NCI-H2227 (cell line): Measurements from ENCODE around the gene RCAN2.

Experiments used
- DNase-seq: peaks from one replicate; lab custom pipeline; 2025; ENCODE audit not compliant: unreplicated experiment; lab: John Stamatoyannopoulos, UW

RCAN2 gene

GRCh38 chr6:46293641-46294316, 197.5 kb downstream of the RCAN2 start:
- DNase-seq, result no peak

GRCh38 chr6:46291880-46292279, 199.4 kb downstream of the RCAN2 start:
- DNase-seq, result no peak

DNA sequence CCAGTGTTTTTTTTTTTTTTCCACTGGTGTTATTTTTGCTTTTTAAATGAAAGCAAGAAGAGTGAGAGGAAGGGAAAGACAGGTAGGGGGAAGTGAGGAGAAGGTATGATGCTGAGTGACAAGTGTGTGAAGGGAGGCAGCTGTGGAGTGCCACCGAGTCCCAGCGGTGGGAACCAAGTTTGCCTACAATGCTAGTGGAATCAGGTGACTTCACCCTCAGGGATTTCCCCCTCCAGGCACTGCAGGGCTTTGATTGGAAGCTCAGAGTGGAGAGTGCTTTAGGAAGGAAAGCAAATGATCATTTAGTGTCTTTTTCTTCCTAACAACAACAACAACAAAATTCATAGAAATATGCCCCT, 200.0 kb downstream of the RCAN2 start:
- no peak for DNase-seq

DNA sequence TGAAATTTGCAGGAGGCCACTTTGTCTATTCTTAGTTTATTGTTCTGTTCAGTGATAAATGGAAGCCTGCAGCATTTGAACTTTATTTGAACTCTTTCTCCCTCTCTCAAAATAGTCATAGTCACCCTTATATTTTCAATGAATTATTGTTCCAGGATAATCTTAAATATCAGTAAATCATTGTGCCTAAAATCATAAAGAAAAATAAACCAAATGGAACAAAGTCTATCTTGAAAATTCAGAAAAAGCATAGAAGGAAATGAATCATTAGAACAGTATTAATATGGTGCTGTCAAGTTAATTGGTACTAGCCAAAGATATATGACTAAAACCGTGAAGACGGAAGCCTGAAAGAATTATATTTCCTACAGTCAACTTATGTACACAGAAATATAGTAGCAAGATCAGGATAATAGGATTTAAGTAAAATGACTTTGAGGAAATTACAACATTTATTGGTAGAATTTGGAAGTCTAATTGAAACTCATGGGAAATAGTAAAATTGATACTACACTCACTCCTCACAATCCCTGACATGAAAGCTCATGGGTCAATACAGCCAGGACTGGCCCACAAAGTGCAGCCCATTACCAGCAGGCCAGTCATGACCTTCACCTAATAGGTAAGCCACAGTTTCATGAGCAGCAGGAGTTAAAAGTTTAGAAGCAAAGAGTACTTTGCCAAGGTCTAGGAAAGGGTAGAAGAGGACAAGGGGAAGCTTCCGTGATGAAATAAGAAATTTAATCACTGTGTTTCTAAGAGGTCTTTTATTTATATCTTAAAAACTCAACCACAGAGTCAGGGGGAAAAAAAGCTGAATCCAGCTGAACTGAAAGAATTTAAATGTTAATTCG, 200.6 kb downstream of the RCAN2 start:
- DNase-seq, result no peak

GRCh38 chr6:46289898-46290297, 201.4 kb downstream of the RCAN2 start:
- DNase-seq, result no peak

GRCh38 chr6:46288835-46289234, 202.4 kb downstream of the RCAN2 start:
- no peak for DNase-seq

GRCh38 chr6:46287681-46288080, 203.6 kb downstream of the RCAN2 start:
- DNase-seq, result no peak

GRCh38 chr6:46287043-46287442, 204.2 kb downstream of the RCAN2 start:
- no peak for DNase-seq

DNA sequence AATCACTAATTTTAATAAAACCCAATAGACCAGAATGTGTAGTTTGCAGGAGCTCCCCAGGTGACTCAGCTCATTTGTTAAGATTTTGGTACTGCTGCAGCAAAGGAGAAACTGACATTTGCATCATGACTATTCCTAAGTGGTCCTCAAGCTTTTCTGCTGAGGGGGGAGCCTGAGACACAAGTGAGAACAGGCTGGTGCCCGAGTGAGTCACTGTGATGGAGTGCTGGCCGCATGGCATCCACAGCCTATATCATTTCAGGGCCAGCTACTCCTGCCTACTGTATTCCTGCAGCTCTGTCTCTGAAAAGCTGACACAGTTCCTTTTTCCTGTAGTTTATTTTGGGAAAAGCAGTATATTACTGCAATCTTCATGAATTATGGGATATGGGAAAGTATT, 206.8 kb downstream of the RCAN2 start:
- DNase-seq, result no peak

DNA sequence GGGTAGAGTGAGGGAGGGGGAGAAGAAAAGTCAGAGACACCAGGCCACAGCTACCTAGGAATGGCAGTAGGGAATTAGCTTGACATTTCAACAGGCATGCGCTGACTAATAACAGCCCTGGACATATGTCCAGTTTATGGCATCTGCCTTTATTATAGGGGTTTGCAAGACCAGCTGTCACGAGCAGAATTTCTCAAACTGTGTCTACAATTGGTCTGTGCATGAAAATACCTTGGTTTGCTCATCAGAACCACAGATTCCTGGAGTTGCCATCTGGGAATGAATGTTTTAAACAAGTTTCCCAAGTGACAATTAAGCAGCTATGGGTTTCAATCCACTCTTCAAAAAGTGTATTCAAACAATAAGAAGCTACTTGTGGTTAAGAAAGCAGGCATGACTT, 210.1 kb downstream of the RCAN2 start:
- peak; percentile 3 for DNase-seq

- DNase-seq, result no peak
Observed at GRCh38 chr6:46279874-46280273, 211.4 kb downstream of the RCAN2 start.

- no peak for DNase-seq
Observed at GRCh38 chr6:46276576-46277142, 214.6 kb downstream of the RCAN2 start.

- no peak for DNase-seq
Observed at GRCh38 chr6:46274502-46274901, 216.7 kb downstream of the RCAN2 start.

DNA sequence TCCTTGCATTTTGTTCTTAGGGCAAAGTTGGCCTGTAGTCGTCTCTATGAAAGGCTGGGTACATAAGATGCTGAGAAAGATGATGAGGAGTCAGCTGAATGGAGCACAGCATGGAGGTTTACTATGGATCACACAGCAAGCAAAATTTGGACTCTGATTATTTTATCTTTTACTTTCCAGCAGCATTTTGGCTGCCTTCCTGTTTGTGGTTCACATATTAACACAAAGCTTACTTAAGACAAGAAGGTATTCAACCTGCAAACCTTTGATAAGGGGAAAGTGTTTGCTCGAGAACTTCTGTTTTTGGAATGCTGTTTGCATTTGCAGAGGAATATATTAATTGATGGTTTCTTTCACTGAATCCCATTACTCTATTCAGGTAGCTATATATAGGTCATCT, 217.3 kb downstream of the RCAN2 start:
- no peak for DNase-seq

DNA sequence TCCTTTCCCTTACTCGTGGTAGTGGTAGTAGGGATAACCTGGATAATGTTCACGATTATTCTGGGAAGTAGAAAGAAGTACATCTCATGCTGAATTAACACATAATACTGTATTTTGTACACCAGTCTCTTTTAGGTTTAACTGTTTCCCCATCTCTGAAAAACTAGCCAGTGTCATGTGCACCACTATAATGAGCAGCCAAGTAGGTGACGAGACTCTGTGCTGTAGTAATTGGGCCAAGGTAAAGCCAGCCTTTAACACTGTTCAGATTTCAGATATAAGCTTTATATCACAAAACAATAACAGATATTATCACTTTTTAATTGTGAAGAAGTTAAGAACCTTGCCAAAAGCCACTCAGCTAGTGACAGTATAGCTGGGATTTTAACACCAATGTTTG, 219.5 kb downstream of the RCAN2 start:
- no peak for DNase-seq

GRCh38 chr6:46271107-46271506, 220.1 kb downstream of the RCAN2 start:
- DNase-seq, result no peak

- no peak for DNase-seq
Observed at GRCh38 chr6:46270336-46270735, 220.9 kb downstream of the RCAN2 start.

- no peak for DNase-seq
Observed at GRCh38 chr6:46269447-46270229, 221.6 kb downstream of the RCAN2 start.

- no peak for DNase-seq
Observed at GRCh38 chr6:46267515-46267914, 223.7 kb downstream of the RCAN2 start.

DNA sequence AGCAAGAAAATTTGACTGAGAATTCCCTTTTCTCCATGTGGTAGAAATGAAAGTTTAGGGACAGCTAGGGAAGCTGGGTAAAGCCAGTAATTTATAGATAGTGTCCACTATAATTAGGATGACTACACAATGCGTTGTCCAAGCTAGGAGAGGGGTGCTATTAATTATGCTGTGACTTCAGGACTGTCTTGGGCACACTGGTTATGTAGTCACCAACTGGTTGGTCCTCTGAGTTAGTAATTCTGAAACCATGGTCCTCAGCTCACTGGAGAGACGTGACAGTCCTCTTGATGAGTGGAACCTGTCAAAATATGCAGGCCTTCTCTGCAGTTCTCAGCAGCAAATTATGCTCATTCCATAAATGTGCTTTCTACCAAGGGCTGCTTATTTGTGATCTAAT, 225.9 kb downstream of the RCAN2 start:
- DNase-seq, result peak; percentile 1

DNA sequence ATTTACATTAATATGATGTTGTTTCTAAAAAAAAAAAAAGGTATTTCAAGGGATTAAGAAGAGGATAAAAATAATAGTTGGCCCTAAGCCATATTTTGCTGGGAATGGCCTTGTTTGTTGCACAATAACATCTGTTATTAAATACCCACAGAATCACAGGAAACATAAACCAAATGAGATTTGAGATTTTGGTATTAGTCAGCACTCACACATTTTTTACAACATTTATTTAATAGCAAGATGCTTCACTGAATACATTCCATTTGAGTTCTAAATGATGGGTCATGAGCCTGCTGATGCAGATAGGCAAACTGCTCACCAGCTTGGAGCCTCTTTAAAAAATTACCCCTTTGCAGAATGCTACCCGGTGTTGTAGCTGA, 227.6 kb downstream of the RCAN2 start:
- DNase-seq, result no peak
